D721Med (cell line): Measurements from ENCODE around the gene SKOR1.

Source experiments
- DNase-seq: peaks from one replicate; pipeline ENCODE4 v3.0.0; 2011; ENCODE audit warnings: low spot score; ENCODE audit not compliant: insufficient read length
- FAIRE-seq: peaks from 2 replicates; lab custom pipeline; 2011; peaks lifted over from hg19 to GRCh38; lab: Jason Lieb, UNC
- CTCF ChIP-seq: IDR thresholded peaks from 2 replicates; pipeline ENCODE4 v1.5.1; 2012; ENCODE audit warnings: mild to moderate bottlenecking, control low read depth; ENCODE audit not compliant: insufficient read depth; ENCODE audit errors: missing control alignments

Gene SKOR1

GRCh38 chr15:67824976-67825880 is at the start of gene SKOR1:
TSS of gene SKOR1 (plus strand) at chr15:67825509. CDS start at chr15:67825603, 94 bp downstream.
- DNase-seq (no peak), FAIRE-seq (no peak)

GRCh38 chr15:67775998-67776397 is 49.3 kb upstream of the SKOR1 start:
- no peak for DNase-seq
- no peak for TF ChIP-seq CTCF
- FAIRE-seq, result no peak

More at GRCh38 chr15:67824976-67825880, at the start of gene SKOR1:
- TF ChIP-seq CTCF, result no peak

- no peak for DNase-seq
- FAIRE-seq, result no peak
- no peak for TF ChIP-seq CTCF
These were observed 48.7 kb upstream of the SKOR1 start for GRCh38 chr15:67776600-67776999.

- TF ChIP-seq CTCF, result no peak
- no peak for FAIRE-seq
- no peak for DNase-seq
These were observed 48.2 kb upstream of the SKOR1 start for GRCh38 chr15:67777071-67777470.

- DNase-seq (no peak), FAIRE-seq (no peak)
- TF ChIP-seq CTCF, result no peak
These were observed 47.5 kb upstream of the SKOR1 start for GRCh38 chr15:67777773-67778172.

GRCh38 chr15:67778968-67779548 is 46.3 kb upstream of the SKOR1 start:
- TF ChIP-seq CTCF, result no peak
- FAIRE-seq (no peak), DNase-seq (no peak)
